GM06990 (cell line): Measurements from ENCODE around the gene YWHAB.

Experiments
- DNase-seq: peaks from one replicate; pipeline ENCODE4 v3.0.0-alpha.2; 2011; ENCODE audit not compliant: insufficient read length; ENCODE audit errors: extremely low read depth
- H3K27me3 ChIP-seq: replicated peaks from 2 replicates; pipeline ENCODE4 v1.6.0; 2011; ENCODE audit warnings: low read length; ENCODE audit not compliant: control insufficient read depth, insufficient read depth
- H3K36me3 ChIP-seq: 2 replicates; pipeline ENCODE4 v1.5.1; 2011; ENCODE audit warnings: low read length; ENCODE audit not compliant: control insufficient read depth, insufficient read depth
- H3K4me3 ChIP-seq: replicated peaks from 2 replicates; pipeline ENCODE4 v1.5.1; 2011; ENCODE audit warnings: low read depth, mild to moderate bottlenecking, control low read depth, low read length
- TF ChIP-seq, protein P1 (sequence below): IDR thresholded peaks from 2 replicates; pipeline ENCODE4 v1.5.1; 2011; ENCODE audit warnings: low read length, control low read depth, mild to moderate bottlenecking, inconsistent platforms; ENCODE audit not compliant: insufficient read depth, poor library complexity, severe bottlenecking

The YWHAB gene

DNA sequence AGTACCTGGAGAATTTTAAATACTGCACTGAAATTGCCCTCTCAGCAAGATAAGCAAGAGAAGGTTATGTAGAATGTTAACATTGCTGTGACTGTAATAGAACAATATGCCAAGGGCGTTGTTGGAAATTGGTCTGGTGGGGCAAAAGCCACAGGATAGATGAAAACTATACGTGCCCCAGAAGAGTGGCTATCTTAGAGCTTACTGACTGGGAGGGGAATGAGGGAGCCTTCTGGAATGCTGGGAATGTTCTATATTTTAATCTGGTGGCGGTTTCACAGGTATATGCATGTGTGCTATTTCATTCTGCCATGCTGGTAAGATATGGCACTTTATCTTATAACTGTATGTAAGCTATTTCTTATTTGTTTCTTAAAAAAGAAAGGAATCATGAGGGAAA is 35.2 kb upstream of the YWHAB start:
- TF ChIP-seq, protein P1, sequence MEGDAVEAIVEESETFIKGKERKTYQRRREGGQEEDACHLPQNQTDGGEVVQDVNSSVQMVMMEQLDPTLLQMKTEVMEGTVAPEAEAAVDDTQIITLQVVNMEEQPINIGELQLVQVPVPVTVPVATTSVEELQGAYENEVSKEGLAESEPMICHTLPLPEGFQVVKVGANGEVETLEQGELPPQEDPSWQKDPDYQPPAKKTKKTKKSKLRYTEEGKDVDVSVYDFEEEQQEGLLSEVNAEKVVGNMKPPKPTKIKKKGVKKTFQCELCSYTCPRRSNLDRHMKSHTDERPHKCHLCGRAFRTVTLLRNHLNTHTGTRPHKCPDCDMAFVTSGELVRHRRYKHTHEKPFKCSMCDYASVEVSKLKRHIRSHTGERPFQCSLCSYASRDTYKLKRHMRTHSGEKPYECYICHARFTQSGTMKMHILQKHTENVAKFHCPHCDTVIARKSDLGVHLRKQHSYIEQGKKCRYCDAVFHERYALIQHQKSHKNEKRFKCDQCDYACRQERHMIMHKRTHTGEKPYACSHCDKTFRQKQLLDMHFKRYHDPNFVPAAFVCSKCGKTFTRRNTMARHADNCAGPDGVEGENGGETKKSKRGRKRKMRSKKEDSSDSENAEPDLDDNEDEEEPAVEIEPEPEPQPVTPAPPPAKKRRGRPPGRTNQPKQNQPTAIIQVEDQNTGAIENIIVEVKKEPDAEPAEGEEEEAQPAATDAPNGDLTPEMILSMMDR: no peak
- Histone ChIP-seq H3K4me3 (no peak overlapping the region), H3K36me3 (no peaks in the 10 kb centered on the region), H3K27me3 (no peaks in the 10 kb centered on the region; the same call in none of the 2 replicates)
- DNase-seq: no peak

DNA sequence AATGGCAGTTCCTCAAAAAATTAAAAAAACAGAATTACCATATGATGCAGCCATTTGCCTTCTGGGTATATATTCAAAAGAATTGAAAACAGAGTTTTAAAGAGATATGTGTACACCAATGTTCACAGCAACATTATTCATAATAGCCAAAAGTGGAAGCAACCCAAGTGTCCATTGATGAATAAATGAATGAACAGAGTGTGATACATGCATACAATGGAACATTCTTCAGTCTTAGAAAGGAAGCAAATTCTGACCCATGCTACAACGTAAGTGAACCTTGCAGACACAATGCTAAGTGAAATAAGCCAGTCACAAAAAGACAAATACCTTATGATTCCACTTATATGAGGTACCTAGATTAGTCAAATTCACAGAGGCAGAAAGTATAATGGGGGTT is 34.7 kb upstream of the YWHAB start:
- Histone ChIP-seq H3K27me3 (no peaks in the 10 kb centered on the region; the same call in none of the 2 replicates), H3K4me3 (no peak overlapping the region), H3K36me3 (no peaks in the 10 kb centered on the region)
- DNase-seq: no peak
- TF ChIP-seq, protein P1: no peak

DNA sequence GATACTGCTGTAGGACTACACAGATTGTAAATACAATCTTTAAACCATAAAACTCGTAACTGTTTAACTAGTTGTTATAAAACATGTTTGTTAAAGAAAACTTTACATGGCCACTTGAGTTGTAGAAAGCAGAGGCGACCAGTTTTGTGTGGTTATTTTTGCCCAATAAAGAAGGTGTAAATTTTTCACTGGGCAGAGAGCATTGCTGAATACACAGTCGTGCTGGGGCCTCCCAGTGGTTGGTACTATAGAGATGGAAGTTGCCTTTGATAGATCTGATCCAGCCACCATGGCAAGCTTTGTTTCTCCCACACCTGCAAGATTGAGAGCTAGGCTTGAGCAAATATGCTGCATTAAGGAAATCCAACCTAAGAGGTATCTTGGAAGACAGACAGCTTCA is 34.0 kb upstream of the YWHAB start:
- H3K36me3 ChIP-seq: no peaks in the 10 kb centered on the region
- no peak for DNase-seq
- TF ChIP-seq, protein P1: no peak
- H3K4me3 ChIP-seq: no peak overlapping the region
- no peaks in the 10 kb centered on the region; the same call in none of the 2 replicates for H3K27me3 ChIP-seq

DNA sequence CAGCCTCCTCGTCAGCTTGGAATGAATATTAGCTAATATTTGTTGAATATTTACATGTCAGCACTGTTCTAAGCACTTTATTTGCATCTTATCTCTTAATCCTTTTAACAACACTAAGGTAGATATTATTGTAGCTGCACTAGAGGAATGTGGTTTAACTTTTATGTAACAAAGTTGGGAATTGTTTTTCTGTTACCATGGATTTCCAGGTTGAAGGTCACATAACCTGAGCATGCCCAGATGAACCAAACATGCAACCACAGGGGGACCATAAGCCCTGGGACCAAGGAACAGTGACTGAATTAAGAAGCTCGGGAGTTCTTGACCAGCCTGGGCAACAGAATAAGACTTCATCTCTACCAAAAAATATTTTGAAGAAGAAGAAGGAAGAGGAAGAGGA is 29.1 kb upstream of the YWHAB start:
- no peak for DNase-seq
- Histone ChIP-seq H3K27me3 (no peaks in the 10 kb centered on the region; the same call in 1 of the 2 replicates), H3K36me3 (no peaks in the 10 kb centered on the region), H3K4me3 (no peak overlapping the region)
- TF ChIP-seq, protein P1: no peak

DNA sequence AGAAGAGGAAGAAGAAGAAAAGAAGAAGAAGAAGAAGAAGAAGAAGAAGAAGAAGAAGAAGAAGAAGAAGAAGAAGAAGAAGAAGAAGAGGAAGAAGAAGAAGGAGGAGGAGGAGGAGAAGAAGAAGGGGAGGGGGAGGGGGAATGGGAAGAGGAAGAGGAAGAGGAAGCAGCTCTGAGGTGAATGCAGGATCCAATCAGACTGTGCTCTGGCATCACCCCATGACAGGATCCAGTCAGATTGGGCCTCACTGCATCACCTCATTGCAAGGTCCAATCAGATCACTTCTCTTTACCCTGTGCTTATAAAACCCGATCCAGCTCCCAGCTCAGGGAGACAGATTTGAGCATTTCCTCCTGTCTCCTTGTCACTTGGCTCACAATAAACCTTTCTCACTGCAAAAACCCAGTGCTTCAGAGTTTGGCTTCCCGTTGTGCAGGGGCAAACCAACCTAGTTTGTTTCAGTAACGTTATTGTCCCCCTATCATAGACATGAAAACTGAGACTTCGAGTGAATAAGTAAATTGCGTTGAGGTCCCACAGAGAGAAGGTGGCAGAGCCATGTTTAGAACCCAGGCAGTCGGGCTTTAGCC is 28.6 kb upstream of the YWHAB start:
- no peaks in the 10 kb centered on the region; the same call in 1 of the 2 replicates for H3K27me3 ChIP-seq
- TF ChIP-seq, protein P1: no peak
- no peaks in the 10 kb centered on the region for H3K36me3 ChIP-seq
- no peak overlapping the region for H3K4me3 ChIP-seq
- DNase-seq: no peak

DNA sequence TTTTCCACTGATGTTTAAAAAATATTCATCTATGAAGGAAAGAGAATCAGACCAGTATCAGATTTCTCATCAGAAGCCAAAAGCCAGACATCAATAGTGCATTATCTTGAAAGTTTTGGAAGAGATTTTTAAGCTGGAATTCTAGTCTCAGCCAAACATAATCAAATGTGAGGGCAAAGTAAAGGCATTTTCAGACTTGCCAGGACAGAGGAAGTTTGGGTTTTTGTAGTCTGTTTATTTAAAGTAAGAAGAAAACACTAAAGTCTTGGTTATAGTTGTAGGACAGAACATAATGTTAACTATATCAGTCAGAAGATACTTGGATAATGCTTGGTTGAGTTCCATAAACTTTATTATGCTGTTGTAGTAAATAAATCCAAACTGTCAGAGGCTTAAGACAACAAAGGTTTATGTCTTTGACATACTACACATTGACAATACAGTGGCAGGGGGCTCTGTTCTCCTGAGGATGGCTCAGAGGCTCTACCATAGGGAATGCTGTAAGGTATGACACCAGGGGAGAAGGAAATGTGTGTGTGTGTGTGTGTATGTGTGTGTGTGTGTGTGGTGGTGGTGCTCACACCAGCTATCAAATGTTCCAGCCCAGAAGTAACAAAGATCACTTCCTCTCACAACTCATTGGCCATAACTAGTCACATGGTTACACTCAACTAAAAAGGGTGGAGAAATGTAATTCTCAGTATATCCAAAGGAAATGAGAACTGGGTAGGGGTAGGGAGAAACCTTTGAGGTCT is 26.7 kb upstream of the YWHAB start:
- TF ChIP-seq, protein P1: no peak
- Histone ChIP-seq H3K36me3 (no peaks in the 10 kb centered on the region), H3K4me3 (no peak overlapping the region), H3K27me3 (no peaks in the 10 kb centered on the region; the same call in 1 of the 2 replicates)
- no peak for DNase-seq
